Liver (tissue), 9 donors: ENCODE measurements around the gene CPLANE1. TPM values are rescaled to one million over a fixed set of nuclear protein-coding genes. Genes with fewer than 3 reads are reported as not detected.

ENCODE experiments used
- DNase-seq: peaks from one replicate; pipeline ENCODE4 v3.0.0-alpha.2; 2017; ENCODE audit warnings: low spot score
- H3K27ac ChIP-seq, 2 donors: one replicate each; pipeline ENCODE4 v1.7.0; 2013; ENCODE audit warnings: inconsistent platforms in 2 of 2, low read length in 2 of 2, control low read depth in 1 of 2, low read depth in 1 of 2, mild to moderate bottlenecking in 1 of 2
- H3K27me3 ChIP-seq, 4 donors: one replicate each; pipeline versions ENCODE4 v1.6.1 to v1.7.0; 2013; ENCODE audit warnings: low read length in 3 of 4, inconsistent platforms in 1 of 4, mild to moderate bottlenecking in 1 of 4, moderate library complexity in 1 of 4; ENCODE audit not compliant: control insufficient read depth in 4 of 4, insufficient read depth in 4 of 4
- H3K36me3 ChIP-seq, 4 donors: one replicate each; pipeline versions ENCODE4 v1.6.1 to v1.7.0; 2013; ENCODE audit warnings: low read length in 3 of 4, mild to moderate bottlenecking in 3 of 4, low read depth in 1 of 4, moderate library complexity in 1 of 4; ENCODE audit not compliant: control insufficient read depth in 4 of 4, insufficient read depth in 3 of 4
- H3K4me1 ChIP-seq, 4 donors: one replicate each; pipeline versions ENCODE4 v1.6.1 to v1.7.0; 2013; ENCODE audit warnings: low read length in 3 of 4, mild to moderate bottlenecking in 3 of 4, moderate library complexity in 1 of 4; ENCODE audit not compliant: control insufficient read depth in 4 of 4, insufficient read depth in 4 of 4
- H3K4me3 ChIP-seq, 3 donors: one replicate each; pipeline versions ENCODE4 v1.6.1 to v1.7.0; 2013; ENCODE audit warnings: low read length in 3 of 3, control low read depth in 1 of 3, low read depth in 1 of 3, mild to moderate bottlenecking in 1 of 3
- H3K9ac ChIP-seq, 2 donors: one replicate each; pipeline ENCODE4 v1.7.0; 2013; ENCODE audit warnings: low read length in 2 of 2, mild to moderate bottlenecking in 2 of 2, moderate library complexity in 2 of 2, control low read depth in 1 of 2, low read depth in 1 of 2
- H3K9me3 ChIP-seq, 4 donors: one replicate each; pipeline versions ENCODE4 v1.6.1 to v1.7.0; 2013; ENCODE audit warnings: low read length in 3 of 4; ENCODE audit not compliant: control insufficient read depth in 4 of 4
- FOXA1 ChIP-seq: IDR thresholded peaks from 2 replicates; pipeline ENCODE4 v1.6.1; 2016; ENCODE audit warnings: antibody characterized with exemption
- FOXA2 ChIP-seq: IDR thresholded peaks from 2 replicates; pipeline ENCODE4 v1.6.1; 2016; ENCODE audit warnings: antibody characterized with exemption
- GABPA ChIP-seq, 2 donors: IDR thresholded peaks in 1 of 2; conservative IDR thresholded peaks in 1 of 2; 2 replicates each; pipeline ENCODE4 v1.6.1; 2016; ENCODE audit warnings: antibody characterized with exemption in 2 of 2, mild to moderate bottlenecking in 1 of 2, moderate library complexity in 1 of 2
- HNF4A ChIP-seq, 2 donors: conservative IDR thresholded peaks; 2 replicates each; pipeline ENCODE4 v1.6.1; 2016; ENCODE audit warnings: antibody characterized with exemption in 2 of 2, mild to moderate bottlenecking in 2 of 2
- HNF4G ChIP-seq: IDR thresholded peaks from 2 replicates; pipeline ENCODE4 v1.6.1; 2016; ENCODE audit warnings: antibody characterized with exemption
- JUND ChIP-seq, 2 donors: IDR thresholded peaks; 2 replicates each; pipeline ENCODE4 v1.6.1; 2016; ENCODE audit warnings: antibody characterized with exemption in 2 of 2
- NR2F2 ChIP-seq: IDR thresholded peaks from 2 replicates; pipeline ENCODE4 v1.6.1; 2016; ENCODE audit warnings: antibody characterized with exemption
- RAD21 ChIP-seq, 2 donors: IDR thresholded peaks; 2 replicates each; pipeline ENCODE4 v1.6.1; 2016; ENCODE audit warnings: antibody characterized with exemption in 2 of 2, mild to moderate bottlenecking in 2 of 2
- REST ChIP-seq: IDR thresholded peaks from 2 replicates; pipeline ENCODE4 v1.6.1; 2016; ENCODE audit warnings: antibody characterized with exemption, mild to moderate bottlenecking
- RXRA ChIP-seq, 2 donors: IDR thresholded peaks; 2 replicates each; pipeline ENCODE4 v1.6.1; 2017 to 2018; ENCODE audit warnings: antibody characterized with exemption in 2 of 2, mild to moderate bottlenecking in 1 of 2
- SP1 ChIP-seq: IDR thresholded peaks from 2 replicates; pipeline ENCODE4 v1.6.1; 2018; ENCODE audit warnings: antibody characterized with exemption, mild to moderate bottlenecking
- TAF1 ChIP-seq: conservative IDR thresholded peaks from 2 replicates; pipeline ENCODE4 v1.6.1; 2016; ENCODE audit warnings: antibody characterized with exemption, mild to moderate bottlenecking
- YY1 ChIP-seq: IDR thresholded peaks from 2 replicates; pipeline ENCODE4 v1.6.1; 2016; ENCODE audit warnings: antibody characterized with exemption, mild to moderate bottlenecking
- WGBS: extraction: QIAGEN DNeasy Blood & Tissue Kit; methylation state at CpG from one replicate; pipeline ENCODE4 v1.1.7; 2013; 5-methylcytosine and 5-hydroxymethylcytosine counted together
- polyA plus RNA-seq, 2 donors: library from polyadenylated mRNA; stranded (reverse) in 1 of 2; unstranded in 1 of 2; fragments of 200-250 nt in 1 of 2; fragments of >200 nt in 1 of 2; fragmentation: Nextera tagmentation in 1 of 2; extraction: Ambion mirVana in 1 of 2; gene quantifications; one replicate each; pipeline versions ENCODE4 v1.2.1 to v1.2.3, GENCODE V29; 2013 to 2015
- total RNA-seq, 2 donors: library from RNA; depleted of rRNA; stranded (reverse); fragments of >200 nt; gene quantifications; one replicate each; pipeline ENCODE4 v1.2.3, GENCODE V29; 2014
- TF ChIP-seq, protein P1 (sequence below): IDR thresholded peaks from 2 replicates; pipeline ENCODE4 v1.6.1; 2016; ENCODE audit warnings: antibody characterized with exemption
- TF ChIP-seq, protein P2 (sequence below): fragments of 150-350 bp; IDR thresholded peaks from 2 replicates; pipeline ENCODE4 v1.5.1; 2017; ENCODE audit warnings: improper control_type of control experiment, low read depth, low read length; ENCODE audit not compliant: missing input control
- donor health status: healthy.
- donor health status: healthy.
- donor health status: healthy.
- donor health status: healthy.
- donor health status: healthy.

CPLANE1 gene
- total and polyA plus RNA-seq, 4 donors = 0.75 to 11.6 (median 3.8) TPM

DNA sequence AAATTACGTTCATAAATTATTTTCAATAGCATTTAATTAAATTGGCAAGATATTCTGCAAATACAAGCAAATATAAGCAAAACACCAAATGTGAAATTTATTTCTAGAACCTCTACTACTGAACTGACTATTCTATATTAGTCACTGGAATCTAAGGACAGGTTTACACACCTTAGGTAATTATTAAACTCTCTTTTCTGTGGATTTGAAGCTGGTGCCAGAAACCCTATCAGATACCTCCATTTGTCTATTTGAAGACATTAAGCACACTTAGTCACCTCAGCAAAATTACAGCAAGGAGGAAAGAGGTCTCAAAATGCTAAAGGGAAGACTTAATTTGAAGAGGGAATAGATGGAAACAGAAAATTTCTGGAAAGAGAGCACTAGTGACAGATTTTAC, 83.4 kb downstream of the CPLANE1 start:
- H3K9me3 ChIP-seq = no peaks in the 10 kb centered on the region
- no peak for DNase-seq
- H3K36me3 ChIP-seq = peaks cover 0 to 12% (median 9%) of the 10 kb centered on the region in 4 donors
- H3K9ac ChIP-seq = no peak overlapping the region
- WGBS = 67% methylated on average over 1 of the region's 1 CpG
- no peak overlapping the region for H3K4me3 ChIP-seq
- H3K27ac ChIP-seq = no peak overlapping the region
- H3K4me1 ChIP-seq = peaks cover 0 to 12% (median 4%) of the 10 kb centered on the region in 4 donors
- no peaks in the 10 kb centered on the region for H3K27me3 ChIP-seq
- TF ChIP-seq SP1 (no peak), YY1 (peak; percentile 48), RAD21 (IDR thresholded peaks at IDR 0.05) (peak in 1 of 2 donors; percentile 17), RXRA (IDR thresholded peaks at IDR 0.05) (no peak)

- Histone ChIP-seq H3K9me3 (no peaks in the 10 kb centered on the region), H3K27ac (no peak overlapping the region), H3K4me1 (no peaks in the 10 kb centered on the region), H3K36me3 (peaks cover 2 to 9% (median 5%) of the 10 kb centered on the region in 4 donors), H3K27me3 (no peaks in the 10 kb centered on the region), H3K4me3 (no peak overlapping the region), H3K9ac (no peak overlapping the region)
- TF ChIP-seq SP1 = no peak
- no peak for TF ChIP-seq FOXA1
- no peak for TF ChIP-seq FOXA2
- no peak for TF ChIP-seq TAF1
- no peak for TF ChIP-seq GABPA (IDR thresholded peaks at IDR 0.05 in 1 of 2, conservative IDR thresholded peaks at IDR 0.05 in 1 of 2)
- TF ChIP-seq REST = no peak
- TF ChIP-seq, protein P1, sequence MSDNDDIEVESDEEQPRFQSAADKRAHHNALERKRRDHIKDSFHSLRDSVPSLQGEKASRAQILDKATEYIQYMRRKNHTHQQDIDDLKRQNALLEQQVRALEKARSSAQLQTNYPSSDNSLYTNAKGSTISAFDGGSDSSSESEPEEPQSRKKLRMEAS = no peak
- no peak for TF ChIP-seq RXRA (IDR thresholded peaks at IDR 0.05)
- TF ChIP-seq HNF4G = no peak
- TF ChIP-seq, protein P2, sequence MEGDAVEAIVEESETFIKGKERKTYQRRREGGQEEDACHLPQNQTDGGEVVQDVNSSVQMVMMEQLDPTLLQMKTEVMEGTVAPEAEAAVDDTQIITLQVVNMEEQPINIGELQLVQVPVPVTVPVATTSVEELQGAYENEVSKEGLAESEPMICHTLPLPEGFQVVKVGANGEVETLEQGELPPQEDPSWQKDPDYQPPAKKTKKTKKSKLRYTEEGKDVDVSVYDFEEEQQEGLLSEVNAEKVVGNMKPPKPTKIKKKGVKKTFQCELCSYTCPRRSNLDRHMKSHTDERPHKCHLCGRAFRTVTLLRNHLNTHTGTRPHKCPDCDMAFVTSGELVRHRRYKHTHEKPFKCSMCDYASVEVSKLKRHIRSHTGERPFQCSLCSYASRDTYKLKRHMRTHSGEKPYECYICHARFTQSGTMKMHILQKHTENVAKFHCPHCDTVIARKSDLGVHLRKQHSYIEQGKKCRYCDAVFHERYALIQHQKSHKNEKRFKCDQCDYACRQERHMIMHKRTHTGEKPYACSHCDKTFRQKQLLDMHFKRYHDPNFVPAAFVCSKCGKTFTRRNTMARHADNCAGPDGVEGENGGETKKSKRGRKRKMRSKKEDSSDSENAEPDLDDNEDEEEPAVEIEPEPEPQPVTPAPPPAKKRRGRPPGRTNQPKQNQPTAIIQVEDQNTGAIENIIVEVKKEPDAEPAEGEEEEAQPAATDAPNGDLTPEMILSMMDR = no peak
- no peak for DNase-seq
- 94% methylated on average over 3 of the region's 3 CpGs for WGBS
Measured at GRCh38 chr5:37153661-37154060, 95.5 kb downstream of the CPLANE1 start.

GRCh38 chr5:37146896-37147295, 102.3 kb downstream of the CPLANE1 start:
- H3K36me3 ChIP-seq = peaks cover 0 to 5% (median 1%) of the 10 kb centered on the region in 4 donors
- H3K27ac ChIP-seq = no peak overlapping the region
- H3K9me3 ChIP-seq = peaks cover 0 to 7% (median 0%) of the 10 kb centered on the region in 4 donors
- H3K4me3 ChIP-seq = no peak overlapping the region
- no peak overlapping the region for H3K9ac ChIP-seq
- no peaks in the 10 kb centered on the region for H3K27me3 ChIP-seq
- no peaks in the 10 kb centered on the region for H3K4me1 ChIP-seq
- WGBS = 96% methylated on average over 1 of the region's 1 CpG
- DNase-seq = no peak
- TF ChIP-seq, protein P2 = no peak
- TF ChIP-seq RXRA (IDR thresholded peaks at IDR 0.05) = no peak
- TF ChIP-seq GABPA (IDR thresholded peaks at IDR 0.05 in 1 of 2, conservative IDR thresholded peaks at IDR 0.05 in 1 of 2) = no peak
- TF ChIP-seq, protein P1 = no peak
- TF ChIP-seq JUND (IDR thresholded peaks at IDR 0.05) = no peak
- no peak for TF ChIP-seq HNF4A (conservative IDR thresholded peaks at IDR 0.05)
- TF ChIP-seq REST = no peak
- no peak for TF ChIP-seq YY1
- TF ChIP-seq RAD21 (IDR thresholded peaks at IDR 0.05) = no peak
- TF ChIP-seq NR2F2 = no peak
